Thyroid gland (tissue), 4 donors: ENCODE results near the gene PRM3. TPM values are rescaled to one million over a fixed set of nuclear protein-coding genes. Genes with fewer than 3 reads are reported as not detected.

Source experiments
- DNase-seq, 2 donors: peaks; one replicate each; pipeline ENCODE4 v3.0.0-alpha.2; 2019
- H3K27ac ChIP-seq, 3 donors: fragments of 200-600 bp; sonication (generic); 1 replicate in 2 of 3; 2 replicates in 1 of 3; pipeline ENCODE4 v1.5.1; 2016 to 2019; ENCODE audit warnings: mild to moderate bottlenecking in 1 of 3, moderate library complexity in 1 of 3
- H3K27me3 ChIP-seq: fragments of 200-600 bp; sonication (generic); one replicate; pipeline ENCODE4 v1.5.1; 2019
- H3K36me3 ChIP-seq, 2 donors: fragments of 200-600 bp; sonication (generic); one replicate each; pipeline ENCODE4 v1.5.1; 2016 to 2019
- H3K4me1 ChIP-seq, 2 donors: fragments of 200-600 bp; sonication (generic); one replicate each; pipeline ENCODE4 v1.5.1; 2017 to 2019
- H3K4me3 ChIP-seq, 3 donors: fragments of 200-600 bp; sonication (generic); replicated peaks in 1 of 3; 1 replicate in 2 of 3; 2 replicates in 1 of 3; pipeline ENCODE4 v1.5.1; 2016; ENCODE audit warnings: mild to moderate bottlenecking in 1 of 3
- H3K9me3 ChIP-seq: fragments of 200-600 bp; sonication (generic); one replicate; pipeline ENCODE4 v1.5.1; 2017
- CTCF ChIP-seq, 6 experiments: fragments of 200-600 bp in 3 of 6; fragments of 450-650 bp in 3 of 6; sonication (generic) in 3 of 6; IDR thresholded peaks; one replicate each; pipeline ENCODE4 v1.5.1; 2016 to 2019; ENCODE audit warnings: antibody characterized with exemption in 6 of 6, mild to moderate bottlenecking in 2 of 6, inconsistent platforms in 1 of 6, moderate library complexity in 1 of 6
- POLR2A ChIP-seq, 2 donors: fragments of 450-650 bp; IDR thresholded peaks; one replicate each; pipeline ENCODE4 v1.6.1; 2017; ENCODE audit warnings: antibody characterized with exemption in 2 of 2, mild to moderate bottlenecking in 2 of 2, moderate library complexity in 1 of 2
- WGBS, 2 donors: methylation state at CpG; one replicate each; pipeline ENCODE4 v1.1.5; 2017; 5-methylcytosine and 5-hydroxymethylcytosine counted together
- intact Hi-C: fragments of 100-400 bp; cut with DNase I; formaldehyde crosslinking; loops from one replicate; pipeline ENCODE4 v1.15.1; 2023
- total RNA-seq, 4 donors: library from RNA; depleted of rRNA; stranded (reverse); fragments of >200 nt; gene quantifications; one replicate each; pipeline ENCODE4 v1.2.3, GENCODE V29; 2016

PRM3 gene
- total RNA-seq, 4 donors from 2014 or later = not detected

- Histone ChIP-seq H3K4me1 (peaks cover 18 to 36% of the 10 kb centered on the region in 2 donors), H3K36me3 (no peaks in the 10 kb centered on the region), H3K27ac (peak overlapping the region in 2 of 3 donors; percentile 98), H3K4me3 (peak overlapping the region in 1 of 3 donors; percentile 83), H3K9me3 (no peaks in the 10 kb centered on the region), H3K27me3 (no peaks in the 10 kb centered on the region)
- 28 to 32% methylated on average over 19 to 21 of the region's 21 CpGs for WGBS, 2 donors
- intact Hi-C loops = loop anchor here (2.0 to 5.0 kb wide), 2 partner anchors 90 to 287 kb away; partner anchors contain the start of gene RMI2
- peak in 5 of 6 experiments; percentile 63 to 84 (median 78) for TF ChIP-seq CTCF (IDR thresholded peaks at IDR 0.05)
- no peak for TF ChIP-seq POLR2A (IDR thresholded peaks at IDR 0.05)
- peak; percentile 82 to 84 for DNase-seq
Measured at GRCh38 chr16:11257131-11257938, 16.1 kb downstream of the PRM3 start.

- no peak for TF ChIP-seq POLR2A (IDR thresholded peaks at IDR 0.05)
- TF ChIP-seq CTCF (IDR thresholded peaks at IDR 0.05) = no peak
- Histone ChIP-seq H3K4me1 (peaks cover 18 to 36% of the 10 kb centered on the region in 2 donors), H3K27me3 (no peaks in the 10 kb centered on the region), H3K27ac (peak overlapping the region; percentile 98 to 99 (median 98)), H3K4me3 (peak overlapping the region; percentile 83 to 88 (median 83)), H3K36me3 (no peaks in the 10 kb centered on the region), H3K9me3 (no peaks in the 10 kb centered on the region)
- peak; percentile 62 to 68 for DNase-seq
- intact Hi-C loops = loop anchor here (2.0 to 5.0 kb wide), 2 partner anchors 91 to 286 kb away; partner anchors contain the start of gene RMI2
- 0 to 3% methylated on average over 6 to 15 of the region's 32 CpGs for WGBS, 2 donors
Measured at GRCh38 chr16:11256661-11257130, 16.7 kb downstream of the PRM3 start.

- Histone ChIP-seq H3K27ac (peak within 1 kb of the TSS; percentile 98 to 99 (median 98)), H3K4me1 (peaks cover 18 to 36% of the 10 kb centered on the region in 2 donors), H3K36me3 (no peaks in the 10 kb centered on the region), H3K4me3 (peak within 1 kb of the TSS; percentile 83 to 88 (median 83)), H3K27me3 (no peaks in the 10 kb centered on the region), H3K9me3 (no peaks in the 10 kb centered on the region)
- DNase-seq = peak; percentile 84 to 85
- 0 to 1% methylated on average over 21 to 50 of the region's 100 CpGs for WGBS, 2 donors
- peak; percentile 76 to 98 for TF ChIP-seq POLR2A (IDR thresholded peaks at IDR 0.05)
- TF ChIP-seq CTCF (IDR thresholded peaks at IDR 0.05) = peak; percentile 49 to 96 (median 96)
- intact Hi-C loops = loop anchor here (2.0 to 5.0 kb wide), 2 partner anchors 91 to 285 kb away; partner anchors contain the start of gene RMI2
Measured at GRCh38 chr16:11255737-11256660, 17.4 kb downstream of the PRM3 start, which contains the start of gene SOCS1. SOCS1 (minus strand) TSS chr16:11256204; CDS start chr16:11255478, 726 bp downstream.

- peaks cover 18 to 36% of the 10 kb centered on the region in 2 donors for H3K4me1 ChIP-seq
- TF ChIP-seq CTCF (IDR thresholded peaks at IDR 0.05) (peak in 2 of 6 experiments; percentile 27 to 33), POLR2A (IDR thresholded peaks at IDR 0.05) (no peak)
- 2 to 8% methylated on average over 13 to 31 of the region's 105 CpGs for WGBS, 2 donors
Measured at GRCh38 chr16:11254913-11255736, 18.3 kb downstream of the PRM3 start.

More at GRCh38 chr16:11254913-11255736, 18.3 kb downstream of the PRM3 start:
- no peaks in the 10 kb centered on the region for H3K36me3 ChIP-seq
- H3K4me3 ChIP-seq = peak overlapping the region; percentile 58 to 83 (median 83)
- intact Hi-C loops = loop anchor here (5.0 kb wide), 1 partner anchor 92 kb away; the partner anchor contains the start of gene RMI2
- no peaks in the 10 kb centered on the region for H3K27me3 ChIP-seq
- peak; percentile 67 to 72 for DNase-seq
- peak overlapping the region; percentile 40 to 98 (median 98) for H3K27ac ChIP-seq
- H3K9me3 ChIP-seq = no peaks in the 10 kb centered on the region
